Fibroblast of mammary gland (primary cell): Measurements from ENCODE around the gene TMEM238.
A peak's percentile ranks its signal among the peaks of the same experiment; 100 is the strongest.

Experiments used
- DNase-seq: peaks from one replicate; pipeline ENCODE4 v3.0.0-alpha.2; 2010; ENCODE audit warnings: low read depth
- H3K4me3 ChIP-seq: 2 replicates; pipeline ENCODE4 v1.5.1; 2011; ENCODE audit warnings: low read depth, mild to moderate bottlenecking, low read length, moderate library complexity; ENCODE audit not compliant: control insufficient read depth
- TF ChIP-seq, protein P1 (sequence below): conservative IDR thresholded peaks from 2 replicates; pipeline ENCODE4 v1.5.1; 2011; ENCODE audit warnings: low read depth, low read length, inconsistent platforms; ENCODE audit not compliant: control insufficient read depth, insufficient read depth

Gene TMEM238, protein sequence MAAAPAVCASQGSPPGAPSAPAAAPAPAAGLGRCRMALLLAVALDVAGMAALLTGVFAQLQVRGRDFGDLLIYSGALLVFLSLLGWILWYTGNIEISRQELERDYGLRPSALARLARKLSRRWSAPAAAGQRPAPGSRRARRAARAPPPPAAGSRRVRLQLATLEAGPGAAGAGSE

DNA sequence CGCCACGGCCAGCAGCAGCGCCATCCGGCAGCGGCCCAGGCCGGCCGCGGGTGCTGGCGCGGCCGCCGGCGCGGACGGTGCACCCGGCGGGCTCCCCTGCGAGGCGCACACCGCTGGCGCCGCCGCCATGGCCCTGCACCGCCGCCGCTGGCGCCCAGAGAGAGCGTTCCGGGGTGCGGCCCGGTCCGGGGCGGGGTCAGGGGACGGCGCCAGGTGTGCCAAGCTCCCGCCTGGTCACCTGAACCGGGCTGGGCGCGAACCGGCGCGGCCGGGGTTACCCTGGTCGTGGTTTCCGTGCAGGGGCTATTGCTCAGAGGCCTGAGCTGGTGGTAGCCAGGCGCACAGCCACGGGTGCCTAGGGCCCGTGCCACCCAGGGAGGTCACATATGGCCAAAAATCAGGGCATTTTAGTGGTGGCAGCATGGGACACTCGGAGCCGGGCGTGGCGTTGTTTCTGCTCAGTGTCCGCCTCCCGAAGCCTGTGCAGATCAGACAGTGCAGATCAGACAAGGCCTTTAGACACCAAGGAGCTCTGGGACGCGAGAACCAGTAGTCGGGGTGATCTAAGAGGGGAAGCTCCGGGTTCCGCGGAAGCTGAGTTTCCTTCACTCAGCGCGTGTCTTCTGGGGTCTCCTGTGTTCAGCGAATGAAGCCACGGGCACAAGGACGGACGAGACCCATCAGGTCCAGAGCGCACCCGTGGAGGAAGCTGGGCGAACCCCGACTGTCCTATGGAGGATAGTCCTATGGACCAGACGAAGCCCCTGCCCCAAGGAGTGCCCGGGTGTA is at the start of gene TMEM238:
Gene TMEM238, minus strand, starts transcription at position 162 of the 789 bp plus-strand sequence. Its CDS starts 33 bp downstream, at position 129.
- DNase-seq, result no peak
- H3K4me3 ChIP-seq, result peak within 1 kb of the TSS; percentile 99
- TF ChIP-seq, protein P1, sequence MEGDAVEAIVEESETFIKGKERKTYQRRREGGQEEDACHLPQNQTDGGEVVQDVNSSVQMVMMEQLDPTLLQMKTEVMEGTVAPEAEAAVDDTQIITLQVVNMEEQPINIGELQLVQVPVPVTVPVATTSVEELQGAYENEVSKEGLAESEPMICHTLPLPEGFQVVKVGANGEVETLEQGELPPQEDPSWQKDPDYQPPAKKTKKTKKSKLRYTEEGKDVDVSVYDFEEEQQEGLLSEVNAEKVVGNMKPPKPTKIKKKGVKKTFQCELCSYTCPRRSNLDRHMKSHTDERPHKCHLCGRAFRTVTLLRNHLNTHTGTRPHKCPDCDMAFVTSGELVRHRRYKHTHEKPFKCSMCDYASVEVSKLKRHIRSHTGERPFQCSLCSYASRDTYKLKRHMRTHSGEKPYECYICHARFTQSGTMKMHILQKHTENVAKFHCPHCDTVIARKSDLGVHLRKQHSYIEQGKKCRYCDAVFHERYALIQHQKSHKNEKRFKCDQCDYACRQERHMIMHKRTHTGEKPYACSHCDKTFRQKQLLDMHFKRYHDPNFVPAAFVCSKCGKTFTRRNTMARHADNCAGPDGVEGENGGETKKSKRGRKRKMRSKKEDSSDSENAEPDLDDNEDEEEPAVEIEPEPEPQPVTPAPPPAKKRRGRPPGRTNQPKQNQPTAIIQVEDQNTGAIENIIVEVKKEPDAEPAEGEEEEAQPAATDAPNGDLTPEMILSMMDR, result no peak

DNA sequence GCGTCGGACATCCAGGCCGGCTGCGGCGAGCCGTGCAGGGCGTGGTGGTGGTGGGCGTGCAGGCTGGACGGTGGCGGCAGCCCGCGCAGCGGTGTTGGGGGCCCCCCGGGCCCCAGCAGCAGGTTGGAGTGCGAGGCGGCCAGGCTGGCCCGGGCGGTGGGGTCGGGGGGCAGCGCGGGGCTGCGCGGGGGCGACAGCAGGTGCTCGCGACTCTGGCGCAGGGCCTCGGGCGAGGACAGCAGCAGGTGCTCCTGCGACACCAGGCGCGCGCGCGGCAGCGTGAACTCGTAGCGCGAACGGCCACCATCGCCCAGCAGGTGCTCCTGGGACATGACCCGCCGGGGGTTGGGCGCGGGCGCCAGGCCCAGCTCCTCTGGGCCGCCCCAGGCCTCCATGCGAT is 49.2 kb upstream of the TMEM238 start:
- TF ChIP-seq, protein P1, result no peak
- no peak overlapping the region for H3K4me3 ChIP-seq
- DNase-seq, result no peak

- no peak for DNase-seq
- TF ChIP-seq, protein P1, result no peak
- H3K4me3 ChIP-seq, result no peak overlapping the region
These were observed 48.3 kb upstream of the TMEM238 start for GRCh38 chr19:55432241-55432959.

- TF ChIP-seq, protein P1, result no peak
- no peak overlapping the region for H3K4me3 ChIP-seq
- DNase-seq, result no peak
These were observed 47.1 kb upstream of the TMEM238 start for GRCh38 chr19:55431183-55431582.

GRCh38 chr19:55426042-55426441 is 42.0 kb upstream of the TMEM238 start:
- TF ChIP-seq, protein P1, result no peak
- DNase-seq, result no peak
- no peak overlapping the region for H3K4me3 ChIP-seq

DNA sequence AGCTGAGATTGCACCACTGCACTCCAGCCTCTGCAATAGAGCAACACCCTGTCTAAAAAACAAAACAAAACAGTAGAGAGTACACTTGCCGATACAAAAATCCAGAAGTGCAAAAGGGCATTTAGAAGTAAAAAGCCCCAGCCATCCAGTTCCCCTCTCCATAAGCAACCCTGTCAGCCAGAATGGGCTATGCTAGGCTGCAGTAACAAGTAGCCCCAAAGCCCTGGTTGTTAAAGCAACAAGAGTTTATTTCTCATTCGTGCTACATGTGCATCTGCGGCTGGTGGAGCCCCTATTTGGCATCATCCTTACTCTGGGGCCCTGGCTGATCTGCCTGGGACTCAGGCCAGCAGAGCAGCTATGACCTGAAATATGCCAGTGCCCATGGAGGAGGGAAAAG is 40.4 kb upstream of the TMEM238 start:
- DNase-seq, result no peak
- H3K4me3 ChIP-seq, result no peak overlapping the region
- TF ChIP-seq, protein P1, result no peak
